Inferior parietal cortex (tissue), 1 donor: ENCODE data around the gene CCL11.
A peak's percentile ranks its signal among the peaks of the same experiment; 100 is the strongest.

Experiments used
- DNase-seq: peaks from one replicate; pipeline ENCODE4 v3.0.0-alpha.2; 2016; ENCODE audit errors: extremely low spot score

CCL11 gene

DNA sequence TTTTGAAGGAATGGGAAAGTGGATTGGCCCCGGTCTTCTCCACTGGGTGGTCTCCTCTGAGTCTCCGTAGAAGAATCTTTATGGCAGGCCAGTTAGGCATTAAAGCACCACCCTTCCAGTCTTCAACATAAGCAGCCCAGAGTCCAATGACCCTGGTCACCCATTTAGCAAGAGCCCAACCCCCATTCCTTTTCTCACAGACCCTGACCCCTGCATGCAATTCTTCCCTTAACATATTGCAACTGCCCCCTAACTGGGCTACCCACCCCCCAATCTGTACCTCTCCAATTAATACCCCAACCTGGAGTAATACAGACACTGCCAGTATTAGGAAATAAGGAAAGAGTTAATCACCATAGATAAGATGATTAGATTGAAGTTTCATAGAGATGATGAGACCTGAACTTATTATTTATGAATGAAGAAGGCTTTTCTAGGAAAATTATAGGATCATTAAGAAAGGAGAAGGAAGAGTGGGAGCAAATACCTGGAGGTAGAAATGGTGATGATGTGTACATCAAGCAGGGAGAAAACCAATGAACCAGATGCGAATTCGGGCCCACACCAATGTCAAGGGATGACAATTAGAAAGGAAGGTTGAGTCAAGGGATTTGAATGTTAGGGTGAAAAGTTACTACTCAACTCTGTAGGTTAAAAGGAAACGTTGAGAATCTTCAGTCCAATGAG, 28.1 kb upstream of the CCL11 start:
- no peak for DNase-seq

DNA sequence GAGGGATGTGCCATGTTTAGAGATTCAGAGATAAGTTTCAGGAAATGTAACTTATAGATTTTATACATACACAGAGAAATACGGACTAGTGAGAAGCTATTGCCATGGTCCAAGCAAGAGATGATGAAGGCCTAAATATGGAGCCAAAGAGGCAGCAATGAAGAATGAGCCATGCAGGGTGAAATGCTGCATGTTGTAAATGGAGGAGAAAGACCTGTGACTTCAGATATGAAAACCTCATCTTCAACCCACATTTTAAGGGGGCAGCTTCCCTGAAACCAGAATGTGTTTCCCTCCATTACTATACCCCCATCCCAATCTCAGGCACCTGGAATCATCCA, 27.6 kb upstream of the CCL11 start:
- no peak for DNase-seq

GRCh38 chr17:34259146-34259545, 26.4 kb upstream of the CCL11 start:
- no peak for DNase-seq

DNA sequence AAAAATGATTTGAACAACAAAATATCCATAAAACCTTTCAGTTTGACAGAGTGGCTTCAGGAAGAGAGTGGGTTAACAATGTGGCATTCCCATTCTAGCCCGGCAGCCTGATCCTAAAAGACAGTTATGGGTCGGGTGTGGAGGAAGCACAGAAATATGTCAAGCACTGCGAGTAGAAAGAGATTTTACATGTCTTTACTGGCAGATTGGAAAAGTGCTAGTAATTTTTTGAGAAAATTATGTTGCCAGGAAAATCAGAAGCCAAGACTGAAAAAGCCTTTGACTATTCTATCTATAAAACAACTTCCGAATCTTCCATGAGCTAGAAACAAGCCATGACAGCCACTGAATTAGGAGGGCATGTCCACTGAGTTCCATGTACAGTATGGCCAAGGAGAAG, 24.7 kb upstream of the CCL11 start:
- DNase-seq = no peak

- no peak for DNase-seq
Observed at GRCh38 chr17:34261568-34262337, 23.8 kb upstream of the CCL11 start.

- no peak for DNase-seq
Observed at GRCh38 chr17:34265711-34266110, 19.8 kb upstream of the CCL11 start.

- no peak for DNase-seq
Observed at GRCh38 chr17:34269969-34270368, 15.6 kb upstream of the CCL11 start, which contains the start of gene CCL7. TSS of gene CCL7 (plus strand) at chr17:34270221. CDS start at chr17:34270291, 70 bp downstream.

GRCh38 chr17:34275881-34276280, 9.7 kb upstream of the CCL11 start:
- DNase-seq = no peak

DNA sequence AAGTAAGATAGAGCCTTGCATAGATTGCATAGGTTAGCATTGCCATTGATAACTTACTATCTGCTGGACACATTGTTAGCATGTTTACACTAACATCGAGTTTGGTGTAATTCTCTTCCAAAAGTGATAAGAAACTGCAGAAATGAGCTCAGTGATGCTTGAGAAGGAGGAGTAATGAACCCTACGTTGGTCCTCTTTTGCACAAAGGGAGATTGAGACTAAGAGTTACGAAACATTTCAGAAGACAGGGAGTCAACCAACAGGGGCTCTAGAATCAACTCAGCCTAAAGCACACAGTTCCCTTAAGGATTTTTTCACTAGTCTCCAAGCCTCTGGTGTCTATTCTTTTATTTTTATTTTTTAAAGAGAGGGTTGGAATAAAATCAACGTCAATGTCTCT, 8.7 kb upstream of the CCL11 start:
- no peak for DNase-seq

- DNase-seq = no peak
Observed at GRCh38 chr17:34283571-34283970, 2.0 kb upstream of the CCL11 start.

DNA sequence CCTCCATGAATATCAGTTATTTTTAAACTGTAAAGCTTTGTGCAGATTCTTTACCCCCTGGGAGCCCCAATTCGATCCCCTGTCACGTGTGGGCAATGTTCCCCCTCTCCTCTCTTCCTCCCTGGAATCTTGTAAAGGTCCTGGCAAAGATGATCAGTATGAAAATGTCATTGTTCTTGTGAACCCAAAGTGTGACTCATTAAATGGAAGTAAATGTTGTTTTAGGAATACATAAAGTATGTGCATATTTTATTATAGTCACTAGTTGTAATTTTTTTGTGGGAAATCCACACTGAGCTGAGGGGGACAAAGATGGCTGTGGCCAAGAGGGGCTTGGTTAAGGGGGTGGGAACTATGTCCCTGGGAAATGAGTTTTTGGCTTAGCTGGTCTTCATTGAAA, 2.3 kb downstream of the CCL11 start:
- DNase-seq = no peak

DNA sequence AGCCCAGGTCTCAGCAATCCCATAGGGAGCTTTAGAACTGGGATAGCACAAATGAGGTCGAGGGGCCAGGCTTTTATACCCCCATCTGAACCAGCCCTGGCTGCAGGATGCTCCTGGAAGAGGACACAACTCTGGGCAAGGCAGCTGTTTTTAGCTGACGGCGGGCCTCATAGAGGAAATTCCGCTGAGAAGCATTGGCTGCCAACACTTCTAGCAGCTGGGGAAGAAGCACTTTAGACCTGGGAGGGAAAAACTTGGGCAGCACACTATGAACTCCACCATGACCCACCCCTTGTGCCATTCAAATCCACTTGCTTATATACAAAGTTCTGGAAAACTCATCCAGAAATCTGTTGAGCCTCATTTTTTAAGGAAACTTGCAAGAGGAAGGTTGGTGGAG, 5.0 kb downstream of the CCL11 start:
- DNase-seq = no peak

DNA sequence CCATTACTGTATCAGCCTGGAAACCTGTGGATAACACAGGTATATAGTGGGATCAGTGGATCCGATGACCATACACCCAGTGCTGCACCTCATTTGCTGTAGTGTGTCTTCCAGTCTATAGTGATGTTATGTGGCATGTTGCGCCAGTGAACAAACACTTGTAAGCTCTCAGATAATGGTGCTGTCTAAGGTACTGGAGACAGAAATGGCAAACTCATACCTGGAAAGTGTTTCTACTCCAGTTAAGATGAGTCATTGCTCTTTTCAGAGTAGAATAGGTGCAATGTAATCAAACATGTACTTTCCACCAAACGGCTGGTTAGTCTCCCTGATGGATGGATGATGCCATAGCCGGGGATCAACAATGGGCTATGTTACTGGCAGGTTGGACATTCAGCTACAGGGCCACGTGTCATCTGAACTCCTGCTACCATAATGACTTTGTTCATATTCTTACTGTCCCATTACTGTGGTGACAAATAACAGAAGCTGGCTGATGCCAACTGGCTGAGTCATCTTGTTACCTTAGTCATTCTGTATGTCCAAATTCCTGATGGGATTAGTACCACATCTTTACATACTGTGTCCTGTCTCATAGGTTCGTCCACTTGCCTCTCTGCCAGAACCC, 6.3 kb downstream of the CCL11 start:
- no peak for DNase-seq

- no peak for DNase-seq
Observed at GRCh38 chr17:34299027-34299426, 13.5 kb downstream of the CCL11 start.

- DNase-seq = no peak
Observed at GRCh38 chr17:34299956-34300577, 14.5 kb downstream of the CCL11 start.

DNA sequence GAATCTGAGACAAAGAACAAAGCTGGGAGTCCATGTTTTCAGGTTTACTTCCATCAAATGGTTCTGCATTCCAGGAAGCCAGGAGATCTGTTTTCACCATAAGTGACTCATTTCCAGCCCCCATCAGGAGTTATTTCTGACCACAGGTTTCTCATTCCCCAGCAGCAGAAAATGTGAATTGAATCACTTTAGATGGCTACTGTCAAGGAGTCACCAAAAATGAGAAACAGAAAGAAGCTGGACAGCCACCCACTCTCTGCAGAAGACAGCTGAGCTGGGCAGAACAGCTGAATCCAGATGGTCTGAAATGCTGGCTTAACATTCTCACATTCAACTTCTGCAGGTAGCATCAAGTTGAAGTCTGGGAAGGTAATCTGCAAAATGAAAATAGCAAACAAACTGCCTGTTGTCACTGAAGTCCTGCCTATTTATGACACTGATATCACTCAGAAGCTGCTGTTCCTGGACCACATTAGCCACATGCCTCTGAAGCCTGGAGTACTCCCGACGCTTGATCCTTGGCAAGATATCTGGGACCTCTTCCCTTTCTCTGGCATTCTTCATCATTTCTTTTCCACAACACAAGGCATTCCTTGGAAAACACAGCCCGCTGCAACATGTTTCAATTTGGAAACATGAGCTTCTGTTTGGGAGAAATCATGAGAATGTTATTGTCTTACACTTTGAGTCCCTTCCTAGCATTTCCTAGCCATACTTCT, 15.3 kb downstream of the CCL11 start:
- no peak for DNase-seq

GRCh38 chr17:34301986-34302385, 16.4 kb downstream of the CCL11 start:
- DNase-seq = no peak

DNA sequence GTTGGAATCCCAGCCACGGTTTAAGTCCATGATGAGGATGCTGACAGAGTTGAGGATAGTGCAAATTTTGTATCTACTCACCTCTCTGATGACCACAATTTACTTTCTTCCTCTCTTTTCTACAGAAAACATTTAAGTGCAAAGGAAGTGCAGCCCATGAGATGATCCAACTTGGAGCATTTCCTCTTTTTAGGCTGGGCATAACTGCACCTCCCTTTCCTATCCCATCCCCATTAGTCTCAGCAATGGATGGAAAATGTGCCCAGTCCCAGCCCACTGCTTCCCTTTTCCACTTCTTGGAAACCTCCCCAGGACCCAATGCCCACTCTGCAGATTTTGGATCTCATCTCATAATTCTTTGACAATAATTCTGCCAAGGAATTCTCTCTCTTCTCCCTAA, 17.1 kb downstream of the CCL11 start:
- DNase-seq = no peak

- no peak for DNase-seq
Observed at GRCh38 chr17:34303606-34304005, 18.1 kb downstream of the CCL11 start.

GRCh38 chr17:34305061-34305460, 19.5 kb downstream of the CCL11 start:
- no peak for DNase-seq

DNA sequence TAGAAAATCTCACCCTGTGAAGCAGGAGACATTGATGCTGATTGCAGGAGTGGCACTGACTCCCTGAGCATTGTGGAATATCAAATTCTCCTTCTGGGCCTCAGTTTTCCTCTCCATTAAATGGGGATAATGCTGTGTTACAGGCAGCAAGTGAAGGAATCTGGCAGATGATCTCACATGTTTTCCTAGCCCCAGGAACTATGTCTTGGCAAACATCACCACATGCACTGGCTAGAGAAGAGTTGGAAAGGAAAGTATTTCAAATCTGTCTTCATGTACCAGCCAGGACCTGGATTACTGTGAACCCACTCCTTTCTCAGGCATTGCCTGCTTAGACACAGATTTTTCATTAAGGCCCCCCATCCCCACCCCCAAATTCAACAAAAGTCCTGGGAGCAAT, 20.1 kb downstream of the CCL11 start:
- DNase-seq = no peak

- peak; percentile 26 for DNase-seq
Observed at GRCh38 chr17:34306466-34306865, 20.9 kb downstream of the CCL11 start.
